Right lobe of liver (tissue), 6 donors: ENCODE measurements around the gene SYNRG. TPM values are rescaled to one million over a fixed set of nuclear protein-coding genes. Genes with fewer than 3 reads are reported as not detected.

Experiments
- ATAC-seq, 4 donors: fragments of 200-7000 bp; cut with Tn5 transposase; one replicate each; pipeline ENCODE4 v1.9.1; 2020; ENCODE audit warnings: mild to moderate bottlenecking in 4 of 4, moderate library complexity in 4 of 4
- DNase-seq, 3 donors: peaks; one replicate each; pipeline ENCODE4 v3.0.0-alpha.2; 2020
- H3K27ac ChIP-seq, 3 donors: fragments of 200-600 bp; one replicate each; pipeline ENCODE4 v1.8.0; 2022
- H3K27me3 ChIP-seq, 2 donors: fragments of 200-600 bp; one replicate each; pipeline ENCODE4 v1.8.0; 2022
- H3K36me3 ChIP-seq, 4 donors: fragments of 200-600 bp; sonication (generic) in 1 of 4; one replicate each; pipeline versions ENCODE4 v1.5.1 to v1.8.0; 2017 to 2022; ENCODE audit warnings: control low read depth in 1 of 4
- H3K4me1 ChIP-seq, 4 donors: fragments of 200-600 bp; sonication (generic) in 1 of 4; one replicate each; pipeline versions ENCODE4 v1.5.1 to v1.8.0; 2017 to 2022; ENCODE audit warnings: control low read depth in 1 of 4
- H3K4me3 ChIP-seq, 3 donors: fragments of 200-600 bp; one replicate each; pipeline ENCODE4 v1.8.0; 2022
- H3K9me3 ChIP-seq, 4 donors: fragments of 200-600 bp; sonication (generic) in 1 of 4; one replicate each; pipeline versions ENCODE4 v1.5.1 to v1.8.0; 2017 to 2022; ENCODE audit warnings: control low read depth in 1 of 4
- CTCF ChIP-seq, 4 donors: fragments of 200-600 bp in 3 of 4; fragments of 450-650 bp in 1 of 4; IDR thresholded peaks; one replicate each; pipeline versions ENCODE4 v1.5.1 to v1.8.0; 2016 to 2022; ENCODE audit warnings: antibody characterized with exemption in 4 of 4, mild to moderate bottlenecking in 2 of 4
- POLR2A ChIP-seq: fragments of 450-650 bp; IDR thresholded peaks from one replicate; pipeline ENCODE4 v1.6.1; 2017; ENCODE audit warnings: antibody characterized with exemption, mild to moderate bottlenecking
- WGBS: methylation state at CpG from one replicate; pipeline ENCODE4 v1.1.6; 2018; ENCODE audit warnings: low coverage, low lambda C conversion rate; ENCODE audit not compliant: insufficient coverage; ENCODE audit errors: missing lambda C conversion rate; 5-methylcytosine and 5-hydroxymethylcytosine counted together
- intact Hi-C, 2 donors: fragments of 100-400 bp; cut with DNase I; formaldehyde crosslinking; loops; one replicate each; pipeline versions ENCODE4 v1.11.2 to v1.14.1; 2022
- total RNA-seq, 6 experiments: library from RNA; depleted of rRNA in 2 of 6; stranded (reverse); fragments of >200 nt in 2 of 6; fragmentation: NEBNext Ultra II Directional in 3 of 6; extraction: Animal tissue kit (Norgen Biotek cat#: 25700) in 3 of 6; gene quantifications; one replicate each; pipeline versions ENCODE4 v1.1.0 to v1.2.4, GENCODE V29; 2016 to 2023
- donor health status: DM: no; HTN: yes; CAD: no.
- donor health status: DM: no; HTN: no; CAD: no.
- donor health status: DM: no; HTN: no; CAD: no.
- donor health status: DM: no; HTN: yes; CAD: no.
- donor health status: DM: no; HTN: yes; CAD: no.

Gene SYNRG
- total RNA-seq, 6 experiments from 2014 or later, result 9.0 to 16.2 (median 15.0) TPM

- TF ChIP-seq POLR2A (no peak), CTCF (IDR thresholded peaks at IDR 0.05) (no peak)
- intact Hi-C loops, result no loop called here
- no peaks in the 10 kb centered on the region for H3K9me3 ChIP-seq
- no peak overlapping the region for H3K4me3 ChIP-seq
- H3K4me1 ChIP-seq, result no peaks in the 10 kb centered on the region
- H3K36me3 ChIP-seq, result peaks cover 0 to 71% (median 27%) of the 10 kb centered on the region in 4 donors
- H3K27me3 ChIP-seq, result no peaks in the 10 kb centered on the region
- H3K27ac ChIP-seq, result no peak overlapping the region
- 78% methylated on average over 2 of the region's 2 CpGs for WGBS
- DNase-seq (no peak), ATAC-seq (no peak)
These were observed 42.1 kb downstream of the SYNRG start for GRCh38 chr17:37567137-37567536.

- Histone ChIP-seq H3K9me3 (no peaks in the 10 kb centered on the region), H3K4me3 (no peak overlapping the region), H3K27ac (no peak overlapping the region), H3K36me3 (peaks cover 0 to 74% (median 30%) of the 10 kb centered on the region in 4 donors), H3K4me1 (no peaks in the 10 kb centered on the region), H3K27me3 (no peaks in the 10 kb centered on the region)
- whole genome bisulfite sequencing, result 95% methylated on average over 3 of the region's 3 CpGs
- TF ChIP-seq CTCF (IDR thresholded peaks at IDR 0.05) (no peak), POLR2A (no peak)
- ATAC-seq (no peak), DNase-seq (no peak)
- intact Hi-C loops, result no loop called here
These were observed 45.0 kb downstream of the SYNRG start for GRCh38 chr17:37564252-37564651.

- no peak overlapping the region for H3K4me3 ChIP-seq
- intact Hi-C loops, result no loop called here
- TF ChIP-seq CTCF (IDR thresholded peaks at IDR 0.05) (no peak), POLR2A (no peak)
These were observed 47.0 kb downstream of the SYNRG start for GRCh38 chr17:37562016-37562745.

GRCh38 chr17:37558299-37558698 is 50.9 kb downstream of the SYNRG start:
- ATAC-seq, result no peak
- no peaks in the 10 kb centered on the region for H3K4me1 ChIP-seq
- 92% methylated on average over 2 of the region's 2 CpGs for WGBS
- TF ChIP-seq CTCF (IDR thresholded peaks at IDR 0.05), result no peak
- TF ChIP-seq POLR2A, result no peak
- peaks cover 0 to 67% (median 27%) of the 10 kb centered on the region in 4 donors for H3K36me3 ChIP-seq
- H3K4me3 ChIP-seq, result no peak overlapping the region
- H3K27ac ChIP-seq, result no peak overlapping the region
- DNase-seq, result no peak
- no peaks in the 10 kb centered on the region for H3K27me3 ChIP-seq
- H3K9me3 ChIP-seq, result no peaks in the 10 kb centered on the region
- intact Hi-C loops, result no loop called here

More at GRCh38 chr17:37562016-37562745, 47.0 kb downstream of the SYNRG start:
- Histone ChIP-seq H3K36me3 (peaks cover 0 to 71% (median 28%) of the 10 kb centered on the region in 4 donors), H3K27me3 (no peaks in the 10 kb centered on the region), H3K9me3 (no peaks in the 10 kb centered on the region), H3K4me1 (no peaks in the 10 kb centered on the region), H3K27ac (no peak overlapping the region)
- ATAC-seq (no peak), DNase-seq (no peak)
- 92% methylated on average over 5 of the region's 5 CpGs for WGBS
